Activated CD4-positive, alpha-beta memory T cell treated with anti-CD3 and anti-CD28 coated beads for 36 hours (primary cell): ENCODE data around the gene MDM4. TPM values are rescaled to one million over a fixed set of nuclear protein-coding genes. Genes with fewer than 3 reads are reported as not detected.
A peak's percentile ranks its signal among the peaks of the same experiment; 100 is the strongest.
"Not testable (repeated sequence)": the region's sequence is repeated elsewhere in the genome, so short reads cannot be mapped to it uniquely, and the experiment has no call there.

Experiments
- CTCF ChIA-PET: fragments of 350-600 bp; sonication (Branson Sonifier 250); formaldehyde crosslinking; loops from one replicate; lab custom pipeline; 2021; ENCODE audit warnings: antibody characterized with exemption, inconsistent platforms; lab: Charles Lee
- POLR2A ChIA-PET: fragments of 350-600 bp; sonication (Branson Sonifier 250); formaldehyde crosslinking; loops from one replicate; lab custom pipeline; 2021; ENCODE audit warnings: antibody characterized with exemption; lab: Charles Lee
- DNase-seq: peaks from one replicate; pipeline ENCODE4 v3.0.0-alpha.2; 2020
- H3K27ac Mint-ChIP-seq: one replicate; pipeline ENCODE4 v1.8.0; 2021; ENCODE audit warnings: mixed read lengths
- H3K27me3 Mint-ChIP-seq: one replicate; pipeline ENCODE4 v1.8.0; 2021; ENCODE audit warnings: mixed read lengths
- H3K36me3 Mint-ChIP-seq: one replicate; pipeline ENCODE4 v1.8.0; 2021; ENCODE audit warnings: mixed read lengths
- H3K4me1 Mint-ChIP-seq: one replicate; pipeline ENCODE4 v1.8.0; 2021; ENCODE audit warnings: low read depth, mixed read lengths
- H3K4me3 Mint-ChIP-seq: one replicate; pipeline ENCODE4 v1.8.0; 2021; ENCODE audit warnings: mild to moderate bottlenecking, mixed read lengths
- H3K9me3 Mint-ChIP-seq: one replicate; pipeline ENCODE4 v1.8.0; 2021; ENCODE audit warnings: mixed read lengths
- intact Hi-C: fragments of 100-400 bp; cut with micrococcal nuclease; formaldehyde crosslinking; loops from one replicate; pipeline ENCODE4 v1.15.1; 2023
- total RNA-seq, 2 experiments: library from RNA; stranded (reverse); gene quantifications; one replicate each; pipeline ENCODE4 v1.2.3, GENCODE V29; 2021

MDM4 gene
- total RNA-seq, 2 experiments from 2014 or later = 88.0 to 90.8 TPM

GRCh38 chr1:204505674-204506200, 10.5 kb upstream of the MDM4 start:
- Mint-ChIP-seq H3K27me3 (peaks cover 4% of the 10 kb centered on the region), H3K27ac (peak overlapping the region; percentile 98), H3K4me1 (peaks cover 24% of the 10 kb centered on the region), H3K4me3 (peak overlapping the region; percentile 91), H3K9me3 (peaks cover 2% of the 10 kb centered on the region), H3K36me3 (peaks cover 10% of the 10 kb centered on the region)
- CTCF ChIA-PET = interaction anchor here (0.7 to 20.5 kb wide), 13 partner anchors 8 to 301 kb away, joined by 3 to 1224 read pairs (median 5); partner anchors contain the start of genes MDM4 and PIK3C2B
- POLR2A ChIA-PET = interaction anchor here (1.8 to 5.4 kb wide), 5 partner anchors 11 to 62 kb away, joined by 4 to 68 read pairs (median 12); partner anchors contain the start of genes MDM4 and PIK3C2B
- DNase-seq = no peak
- intact Hi-C loops = loop anchor here (1.0 to 10.0 kb wide), 4 partner anchors 15 to 1181 kb away; partner anchors contain the start of gene PPP1R15B

- Mint-ChIP-seq H3K4me3 (peak overlapping the region; percentile 91), H3K27ac (peak overlapping the region; percentile 98), H3K9me3 (peaks cover 2% of the 10 kb centered on the region), H3K36me3 (peaks cover 10% of the 10 kb centered on the region), H3K4me1 (peaks cover 24% of the 10 kb centered on the region), H3K27me3 (peaks cover 4% of the 10 kb centered on the region)
- POLR2A ChIA-PET = interaction anchor here (0.9 to 5.4 kb wide), 9 partner anchors 11 to 741 kb away, joined by 3 to 68 read pairs (median 4); partner anchors contain the start of genes LAX1, MDM4 and PIK3C2B
- CTCF ChIA-PET = interaction anchor here (0.7 to 20.5 kb wide), 17 partner anchors 9 to 301 kb away, joined by 3 to 1224 read pairs (median 5); partner anchors contain the start of genes MDM4 and PIK3C2B
- intact Hi-C loops = loop anchor here (1.0 to 10.0 kb wide), 4 partner anchors 14 to 1182 kb away; partner anchors contain the start of gene PPP1R15B
- DNase-seq = peak; percentile 84
Measured at GRCh38 chr1:204506201-204506968, 9.8 kb upstream of the MDM4 start.

GRCh38 chr1:204506969-204507316, 9.3 kb upstream of the MDM4 start:
- intact Hi-C loops = loop anchor here (1.0 to 10.0 kb wide), 5 partner anchors 9 to 1182 kb away; partner anchors contain the start of genes MDM4 and PPP1R15B
- H3K27ac Mint-ChIP-seq = peak overlapping the region; percentile 98
- H3K4me3 Mint-ChIP-seq = peak overlapping the region; percentile 91
- peak; percentile 93 for DNase-seq
- peaks cover 10% of the 10 kb centered on the region for H3K36me3 Mint-ChIP-seq
- H3K4me1 Mint-ChIP-seq = peaks cover 24% of the 10 kb centered on the region
- ChIA-PET CTCF (interaction anchor here (0.9 to 20.5 kb wide), 14 partner anchors 9 to 300 kb away, joined by 3 to 1224 read pairs (median 6); partner anchors contain the start of genes MDM4 and PIK3C2B), POLR2A (interaction anchor here (0.9 to 5.4 kb wide), 10 partner anchors 10 to 742 kb away, joined by 3 to 68 read pairs (median 4); partner anchors contain the start of genes LAX1, MDM4 and PIK3C2B)
- peaks cover 4% of the 10 kb centered on the region for H3K27me3 Mint-ChIP-seq
- H3K9me3 Mint-ChIP-seq = peaks cover 2% of the 10 kb centered on the region

- peaks cover 2% of the 10 kb centered on the region for H3K9me3 Mint-ChIP-seq
- DNase-seq = peak; percentile 62
- ChIA-PET POLR2A (interaction anchor here (0.9 to 5.4 kb wide), 12 partner anchors 10 to 742 kb away, joined by 3 to 68 read pairs (median 4); partner anchors contain the start of genes LAX1, MDM4 and PIK3C2B), CTCF (interaction anchor here (1.2 to 20.5 kb wide), 10 partner anchors 8 to 300 kb away, joined by 3 to 1224 read pairs (median 9); partner anchors contain the start of genes MDM4 and PIK3C2B)
- peak overlapping the region; percentile 98 for H3K27ac Mint-ChIP-seq
- intact Hi-C loops = loop anchor here (1.0 to 10.0 kb wide), 4 partner anchors 9 to 1183 kb away; partner anchors contain the start of gene MDM4
- H3K36me3 Mint-ChIP-seq = peaks cover 10% of the 10 kb centered on the region
- peaks cover 4% of the 10 kb centered on the region for H3K27me3 Mint-ChIP-seq
- peak overlapping the region; percentile 91 for H3K4me3 Mint-ChIP-seq
- peaks cover 24% of the 10 kb centered on the region for H3K4me1 Mint-ChIP-seq
Measured at GRCh38 chr1:204507317-204508105, 8.7 kb upstream of the MDM4 start.

- H3K27ac Mint-ChIP-seq = no peak overlapping the region
- DNase-seq = no peak
- peaks cover 2% of the 10 kb centered on the region for H3K9me3 Mint-ChIP-seq
- CTCF ChIA-PET = interaction anchor here (1.3 to 20.5 kb wide), 3 partner anchors 56 to 111 kb away, joined by 3 to 1224 read pairs (median 8); no protein-coding TSS in a partner anchor
- peaks cover 4% of the 10 kb centered on the region for H3K27me3 Mint-ChIP-seq
- peaks cover 30% of the 10 kb centered on the region for H3K4me1 Mint-ChIP-seq
- intact Hi-C loops = loop anchor here (10.0 kb wide), 1 partner anchor 1184 kb away; no protein-coding TSS in a partner anchor
- H3K36me3 Mint-ChIP-seq = peaks cover 10% of the 10 kb centered on the region
- POLR2A ChIA-PET = interaction anchor here (0.9 to 5.4 kb wide), 3 partner anchors 8 to 78 kb away, joined by 3 to 68 read pairs (median 4); partner anchors contain the start of gene MDM4
- H3K4me3 Mint-ChIP-seq = no peak overlapping the region
Measured at GRCh38 chr1:204509186-204509635, 7.0 kb upstream of the MDM4 start.

GRCh38 chr1:204511366-204511765, 4.8 kb upstream of the MDM4 start:
- no peak for DNase-seq
- no peak overlapping the region for H3K4me3 Mint-ChIP-seq
- peak overlapping the region; percentile 6 for H3K27ac Mint-ChIP-seq
- CTCF ChIA-PET = no interaction called here
- H3K27me3 Mint-ChIP-seq = peaks cover 2% of the 10 kb centered on the region
- intact Hi-C loops = no loop called here
- peaks cover 8% of the 10 kb centered on the region for H3K36me3 Mint-ChIP-seq
- H3K4me1 Mint-ChIP-seq = peaks cover 28% of the 10 kb centered on the region
- peaks cover under 1% of the 10 kb centered on the region for H3K9me3 Mint-ChIP-seq
- POLR2A ChIA-PET = no interaction called here

- Mint-ChIP-seq H3K36me3 (peaks cover 5% of the 10 kb centered on the region), H3K9me3 (peaks cover 2% of the 10 kb centered on the region), H3K27ac (peak overlapping the region; percentile 99), H3K4me1 (peaks cover 25% of the 10 kb centered on the region), H3K27me3 (no peaks in the 10 kb centered on the region), H3K4me3 (peak overlapping the region; percentile 81)
- intact Hi-C loops = no loop called here
- ChIA-PET CTCF (interaction anchor here (0.6 to 2.3 kb wide), 5 partner anchors 14 to 293 kb away, joined by 3 to 10 read pairs (median 6); partner anchors contain the start of gene PIK3C2B), POLR2A (interaction anchor here (1.0 kb wide), 1 partner anchor 19 kb away, joined by 3 read pairs; the partner anchor contains the start of gene PIK3C2B)
- peak; percentile 64 for DNase-seq
Measured at GRCh38 chr1:204513117-204513716, 3.0 kb upstream of the MDM4 start.

DNA sequence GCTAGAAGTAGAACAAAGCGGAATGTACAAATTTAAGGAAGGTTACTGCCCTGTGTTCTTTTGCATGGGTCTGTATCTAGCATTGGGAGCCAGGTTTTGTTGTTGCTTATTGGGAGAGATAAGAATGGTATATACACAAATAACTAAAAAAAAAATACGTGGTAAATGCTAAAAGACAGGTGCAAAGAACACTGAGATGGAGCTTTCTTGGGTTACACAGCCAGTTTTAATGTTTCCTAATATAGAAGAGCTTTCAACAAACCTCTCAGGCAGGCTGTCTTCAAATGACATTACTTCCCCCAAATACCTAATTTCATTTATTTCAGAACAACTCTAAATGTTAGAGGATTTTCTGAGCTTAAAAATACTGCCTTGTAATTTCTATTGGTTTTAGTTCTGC, 1.4 kb upstream of the MDM4 start:
- CTCF ChIA-PET = interaction anchor here (0.7 to 2.9 kb wide), 8 partner anchors 10 to 292 kb away, joined by 3 to 15 read pairs (median 6); partner anchors contain the start of gene PIK3C2B
- intact Hi-C loops = no loop called here
- H3K27me3 Mint-ChIP-seq = no peaks in the 10 kb centered on the region
- H3K27ac Mint-ChIP-seq = peak overlapping the region; percentile 24
- POLR2A ChIA-PET = interaction anchor here (0.6 to 5.9 kb wide), 5 partner anchors 8 to 29 kb away, joined by 3 to 68 read pairs (median 3); partner anchors contain the start of gene PIK3C2B
- peaks cover 41% of the 10 kb centered on the region for H3K4me1 Mint-ChIP-seq
- H3K9me3 Mint-ChIP-seq = peaks cover 2% of the 10 kb centered on the region
- DNase-seq = no peak
- no peak overlapping the region for H3K4me3 Mint-ChIP-seq
- H3K36me3 Mint-ChIP-seq = peaks cover 15% of the 10 kb centered on the region

- H3K4me3 Mint-ChIP-seq, H3K9me3 Mint-ChIP-seq, H3K27ac Mint-ChIP-seq, intact Hi-C loops, H3K27me3 Mint-ChIP-seq: not testable (repeated sequence)
- Mint-ChIP-seq H3K4me1 (peaks cover 58% of the 10 kb centered on the region), H3K36me3 (peaks cover 25% of the 10 kb centered on the region)
- POLR2A ChIA-PET = interaction anchor here (0.6 to 5.9 kb wide), 4 partner anchors 10 to 368 kb away, joined by 3 to 68 read pairs (median 16); partner anchors contain the start of gene PIK3C2B
- DNase-seq = peak; percentile 62
- CTCF ChIA-PET = interaction anchor here (0.7 to 2.9 kb wide), 5 partner anchors 11 to 290 kb away, joined by 3 to 18 read pairs (median 10); no protein-coding TSS in a partner anchor
Measured at GRCh38 chr1:204517382-204517781, 1.2 kb downstream of the MDM4 start.
